GM21360 (cell line): Measurements from ENCODE around the gene TFAM.
A peak's percentile ranks its signal among the peaks of the same experiment; 100 is the strongest.
"Not testable (repeated sequence)": the region's sequence is repeated elsewhere in the genome, so short reads cannot be mapped to it uniquely, and the experiment has no call there.

Experiments
- ATAC-seq: cut with Tn5 transposase; IDR thresholded peaks from one replicate; pipeline ENCODE4 v1.9.1; 2021; ENCODE audit warnings: mild to moderate bottlenecking, moderate library complexity; ENCODE audit not compliant: unreplicated experiment

TFAM gene

DNA sequence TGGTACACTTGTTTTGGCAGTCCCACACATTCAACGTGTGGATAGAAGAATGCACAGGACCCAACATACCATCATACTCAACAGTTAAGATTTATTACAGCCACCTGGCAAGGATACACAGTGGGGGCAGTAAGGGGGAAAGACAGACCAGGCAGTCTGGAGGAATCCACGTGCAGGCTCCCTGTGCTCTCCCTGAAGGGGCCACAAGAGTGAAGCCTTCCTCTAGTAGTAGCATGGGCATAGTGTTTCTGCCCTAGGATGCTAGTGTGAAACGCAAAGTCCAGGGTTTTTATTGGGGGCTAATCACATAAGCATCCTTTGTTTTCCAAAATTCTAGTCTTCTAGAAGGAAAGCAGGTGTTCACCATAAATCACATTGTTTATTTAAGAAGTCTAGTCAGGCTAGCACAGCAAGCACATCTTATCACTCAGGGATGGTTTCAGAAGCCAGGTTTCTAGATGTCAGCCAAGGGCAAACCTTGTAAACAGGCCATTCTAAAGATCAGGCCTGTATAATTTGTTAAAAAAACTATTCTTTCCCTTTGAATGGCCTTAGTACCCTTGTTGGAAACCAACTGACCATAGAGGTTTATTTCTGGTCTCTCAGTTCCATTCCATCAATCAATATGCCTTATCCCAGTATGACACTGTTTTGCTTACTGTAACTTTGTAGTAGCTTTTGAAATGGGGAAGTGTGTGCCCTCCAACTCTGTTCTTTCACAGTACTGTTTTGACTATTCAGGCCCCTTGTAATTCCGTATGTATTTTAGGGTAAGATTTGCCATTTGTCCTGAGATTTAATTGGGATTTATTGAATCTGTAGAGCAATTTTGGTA lies 12.4 kb upstream of the TFAM start:
- ATAC-seq: peak; percentile 78

DNA sequence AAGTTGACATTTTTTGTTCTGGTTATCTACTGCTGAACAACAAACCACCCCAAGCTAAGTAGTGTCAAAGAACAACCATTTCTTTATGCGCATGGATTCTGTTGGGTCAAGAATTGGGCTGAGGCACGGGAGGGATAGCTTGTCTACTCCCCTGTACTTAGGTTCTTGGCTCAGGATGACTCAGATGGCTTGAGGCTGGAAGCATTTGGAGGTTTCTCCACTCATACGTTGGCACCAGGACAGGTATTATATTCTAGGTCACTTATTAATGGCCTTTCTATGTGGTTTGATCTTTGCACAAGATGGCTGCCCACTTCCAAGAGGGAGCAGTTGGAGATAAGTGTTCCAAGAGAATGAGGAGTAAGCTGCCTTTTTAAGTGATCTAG lies 11.8 kb upstream of the TFAM start:
- no peak for ATAC-seq

DNA sequence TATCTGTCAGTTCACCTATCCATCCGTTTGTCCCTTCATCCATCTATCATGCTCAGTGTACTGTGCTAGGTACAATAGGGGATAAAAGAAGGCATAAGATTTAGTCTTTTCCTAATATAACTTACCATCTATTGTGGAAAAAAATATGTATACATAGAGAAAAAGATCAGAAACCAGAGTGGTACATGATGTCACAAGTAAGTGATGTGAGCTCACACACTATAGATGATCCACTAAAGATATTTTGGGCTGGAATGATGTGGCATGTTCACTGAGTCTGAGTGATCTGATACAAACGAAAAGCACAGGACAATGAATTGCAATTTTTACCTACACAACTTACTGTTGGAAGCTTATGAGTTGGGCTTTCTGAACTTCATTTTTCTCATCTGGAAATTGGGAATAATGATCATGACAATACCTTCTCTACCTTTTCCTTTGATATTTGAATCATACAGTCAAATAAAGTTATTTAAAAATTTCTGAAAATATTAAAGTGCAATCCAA lies 2.7 kb upstream of the TFAM start:
- no peak for ATAC-seq

DNA sequence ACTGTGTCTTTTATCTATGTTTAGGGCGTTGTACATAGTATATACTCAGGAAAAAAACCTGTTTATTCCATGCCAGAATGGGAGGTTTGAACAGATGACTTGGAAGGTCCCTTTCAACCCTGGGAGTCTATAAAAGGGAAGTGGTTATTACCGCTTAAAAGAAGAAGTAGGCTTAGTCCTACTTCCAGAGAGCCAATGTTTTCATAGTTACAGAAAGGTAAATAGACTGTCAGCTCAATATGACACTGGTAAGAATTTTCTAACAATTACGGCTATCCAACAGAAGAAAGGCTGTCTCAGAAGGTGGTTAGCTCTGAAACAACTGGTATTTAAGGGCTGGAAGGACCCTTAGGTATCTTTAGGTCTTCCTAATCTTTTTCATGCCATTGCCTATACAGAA lies 1.1 kb upstream of the TFAM start:
- peak; percentile 60 for ATAC-seq

DNA sequence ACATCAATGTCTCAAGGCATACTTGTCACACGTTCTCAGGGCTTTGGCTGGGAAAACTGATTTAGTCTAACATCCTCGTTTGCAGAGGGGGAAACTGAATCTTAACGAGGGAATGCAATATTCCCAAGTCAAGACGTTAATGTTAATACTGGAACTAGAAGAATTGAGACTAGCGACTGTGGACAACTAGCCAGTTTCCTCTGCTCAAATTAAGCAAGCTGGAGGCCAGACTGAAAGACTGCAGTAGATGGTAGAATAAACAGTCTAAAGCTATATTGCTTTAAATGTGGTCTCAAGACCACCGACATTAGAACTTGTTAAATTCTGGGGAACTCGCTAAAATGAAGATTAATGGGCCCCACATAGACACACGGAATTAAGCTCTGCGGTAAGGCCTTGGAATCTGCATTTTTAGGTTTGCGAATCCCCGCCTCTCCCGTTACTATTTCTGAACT lies 639 bp upstream of the TFAM start:
- ATAC-seq: peak; percentile 0

DNA sequence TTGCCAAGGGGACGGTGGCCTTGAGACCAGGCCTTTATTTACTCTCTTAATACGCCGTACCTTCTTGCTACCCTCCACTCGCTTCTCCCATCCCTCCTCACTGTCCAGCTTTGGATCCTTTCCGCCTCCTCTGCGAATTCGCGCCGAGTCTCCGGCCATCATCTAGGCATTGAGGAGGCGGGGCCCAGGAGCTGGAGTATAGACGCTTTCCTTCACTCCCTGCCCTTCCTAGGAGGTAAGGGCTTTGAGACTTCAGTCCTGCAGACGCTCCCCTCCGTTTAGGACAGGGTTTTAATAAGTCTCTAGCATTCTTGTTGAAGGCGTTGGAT lies 538 bp downstream of the TFAM start:
- peak; percentile 7 for ATAC-seq

DNA sequence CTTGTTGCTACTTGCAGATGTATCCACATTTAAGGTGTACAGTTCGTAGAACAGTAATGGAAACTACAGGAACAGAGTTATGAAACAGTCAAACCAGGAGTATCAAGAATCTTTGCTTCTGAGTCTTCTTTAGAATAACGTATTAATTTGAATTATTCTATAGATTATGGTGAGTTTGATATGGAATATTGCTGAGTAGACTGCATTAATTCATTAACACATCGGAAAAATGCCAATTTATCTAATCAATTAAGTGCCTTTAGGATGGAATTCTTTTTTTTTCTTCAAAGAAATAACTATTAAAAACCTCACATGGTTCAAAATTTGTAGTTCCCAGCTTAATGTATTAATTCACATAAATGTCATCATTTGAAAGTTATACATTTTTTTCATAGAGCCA lies 3.8 kb downstream of the TFAM start:
- no peak for ATAC-seq

DNA sequence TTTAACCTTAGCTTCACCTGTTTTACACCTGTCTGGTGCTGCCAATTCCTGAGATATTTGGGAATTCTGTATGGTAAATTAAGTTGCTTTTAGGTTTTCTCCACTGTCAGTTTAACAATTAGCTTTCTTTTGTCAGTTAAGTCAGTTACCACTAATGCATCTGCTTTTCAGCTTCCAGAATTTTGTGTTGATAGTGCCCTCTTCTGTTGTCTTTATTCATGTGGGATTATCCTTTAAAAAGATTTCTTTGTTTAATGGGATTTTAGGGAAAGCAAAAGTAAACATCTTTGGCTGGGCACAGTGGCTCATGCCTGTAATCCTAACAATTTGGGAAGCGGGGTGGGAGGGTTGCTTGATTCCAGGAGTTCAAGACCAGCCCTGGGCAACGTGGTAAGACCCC lies 8.1 kb downstream of the TFAM start:
- no peak for ATAC-seq

DNA sequence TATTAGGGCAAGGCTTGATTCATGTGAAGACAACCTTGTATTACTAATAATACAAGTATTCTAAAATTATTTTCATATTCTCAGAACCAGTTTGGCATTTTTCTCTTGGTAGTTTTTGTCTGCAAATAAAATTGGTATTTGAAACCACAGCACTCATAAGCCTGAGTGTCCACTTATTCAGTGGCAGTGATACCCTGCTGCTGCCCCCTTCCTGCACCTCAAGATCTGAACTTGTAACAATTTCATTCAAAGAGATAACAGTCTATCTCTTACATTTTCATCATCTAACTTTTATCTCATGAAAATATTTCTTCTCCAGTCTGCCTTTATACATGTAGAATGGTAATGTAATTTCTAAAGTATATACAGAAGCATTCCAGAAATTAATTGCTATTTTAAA lies 9.3 kb downstream of the TFAM start:
- ATAC-seq: no peak

DNA sequence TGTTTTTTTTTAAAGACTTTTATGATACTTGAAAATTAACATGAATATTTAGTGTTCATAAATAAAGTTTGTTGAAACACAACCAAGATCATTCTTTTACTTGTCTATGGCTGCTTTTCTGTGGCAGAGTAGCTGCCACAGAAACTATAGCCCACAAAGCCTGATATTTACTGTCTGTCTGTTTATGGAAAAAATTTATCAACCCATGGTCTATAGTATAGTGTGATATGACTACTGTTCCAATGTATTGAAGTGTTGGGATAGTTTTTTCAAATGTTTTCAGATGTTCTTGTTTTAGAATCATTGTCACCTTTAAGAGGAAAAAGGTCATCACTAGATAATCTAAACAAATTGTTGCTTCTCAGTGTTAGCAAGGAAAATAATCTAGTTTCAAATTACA lies 10.8 kb downstream of the TFAM start:
- no peak for ATAC-seq

DNA sequence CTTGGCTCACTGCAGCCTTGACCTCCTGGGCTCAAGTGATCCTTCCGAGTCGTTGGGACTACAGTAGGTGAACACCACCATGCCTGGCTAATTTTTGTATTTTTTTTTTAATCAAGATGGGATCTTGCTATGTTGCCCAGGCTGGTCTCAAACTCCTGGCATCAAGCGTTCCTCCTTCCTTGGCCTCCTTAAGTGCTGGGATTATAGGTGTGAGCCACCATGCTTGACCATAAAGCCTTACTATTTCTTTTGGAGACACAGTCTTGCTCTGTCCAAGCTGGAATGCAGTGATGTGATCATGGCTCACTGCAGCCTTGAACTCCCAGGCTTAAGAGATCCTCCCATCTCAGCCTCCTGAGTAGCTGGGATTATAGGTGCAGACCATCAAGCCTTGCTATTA lies 12.6 kb downstream of the TFAM start:
- ATAC-seq: no peak

DNA sequence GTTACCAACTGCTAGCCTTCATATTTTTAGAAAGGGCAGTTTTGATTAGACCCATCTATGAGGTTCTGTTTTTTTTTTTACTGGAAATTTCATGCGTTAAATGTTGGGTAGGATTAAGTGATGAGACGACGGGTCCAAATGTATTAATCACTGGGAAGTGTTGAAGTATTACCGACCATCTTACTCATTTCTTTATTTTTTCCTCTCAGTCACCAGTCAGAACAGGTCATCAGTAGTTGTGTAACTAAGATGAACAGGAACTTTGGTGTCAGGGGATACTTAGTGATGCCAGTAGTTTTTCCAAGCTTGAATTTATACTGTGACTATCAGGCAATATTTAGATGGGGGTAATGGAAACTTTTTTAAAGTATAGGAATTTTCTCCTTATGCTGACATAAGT lies 14.2 kb downstream of the TFAM start:
- ATAC-seq: no peak

DNA sequence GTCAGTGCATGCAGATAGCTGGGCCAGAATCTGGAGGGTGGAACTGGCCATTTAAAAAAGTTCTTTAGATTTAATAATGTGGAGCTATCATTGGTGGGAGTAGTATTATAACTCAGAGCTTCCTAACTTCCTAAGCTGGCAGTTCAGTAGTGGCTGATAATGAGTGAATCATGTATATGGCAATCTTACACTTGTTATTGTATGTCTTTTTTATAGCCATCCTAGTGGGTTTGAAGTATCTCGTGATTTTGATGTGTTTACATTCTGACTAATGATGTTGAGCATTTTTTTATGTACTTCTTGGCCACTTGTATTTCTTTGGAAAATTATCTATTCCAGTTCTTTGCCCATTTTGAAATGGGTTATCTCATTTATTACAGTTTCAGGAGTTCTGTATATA lies 15.4 kb downstream of the TFAM start:
- ATAC-seq: no peak

DNA sequence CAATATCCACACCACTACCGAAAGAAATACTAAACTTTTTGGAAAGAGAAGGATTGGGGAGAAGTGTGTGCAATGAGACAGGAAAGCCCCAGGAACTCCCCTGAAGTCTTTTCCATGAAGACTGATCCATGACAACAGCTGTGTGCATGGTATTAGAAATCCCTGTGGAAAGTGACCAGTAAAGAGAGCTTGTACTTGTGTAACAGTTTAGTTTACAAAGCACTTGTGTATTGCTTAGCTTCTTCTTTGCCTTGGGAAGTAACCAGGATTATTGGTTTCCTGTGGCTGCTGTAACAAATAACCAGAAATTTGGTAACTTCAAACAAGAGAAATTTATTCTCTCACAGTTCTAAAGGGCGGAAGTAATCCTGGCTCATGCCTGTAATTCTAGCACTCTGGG lies 18.8 kb downstream of the TFAM start:
- ATAC-seq: no peak

DNA sequence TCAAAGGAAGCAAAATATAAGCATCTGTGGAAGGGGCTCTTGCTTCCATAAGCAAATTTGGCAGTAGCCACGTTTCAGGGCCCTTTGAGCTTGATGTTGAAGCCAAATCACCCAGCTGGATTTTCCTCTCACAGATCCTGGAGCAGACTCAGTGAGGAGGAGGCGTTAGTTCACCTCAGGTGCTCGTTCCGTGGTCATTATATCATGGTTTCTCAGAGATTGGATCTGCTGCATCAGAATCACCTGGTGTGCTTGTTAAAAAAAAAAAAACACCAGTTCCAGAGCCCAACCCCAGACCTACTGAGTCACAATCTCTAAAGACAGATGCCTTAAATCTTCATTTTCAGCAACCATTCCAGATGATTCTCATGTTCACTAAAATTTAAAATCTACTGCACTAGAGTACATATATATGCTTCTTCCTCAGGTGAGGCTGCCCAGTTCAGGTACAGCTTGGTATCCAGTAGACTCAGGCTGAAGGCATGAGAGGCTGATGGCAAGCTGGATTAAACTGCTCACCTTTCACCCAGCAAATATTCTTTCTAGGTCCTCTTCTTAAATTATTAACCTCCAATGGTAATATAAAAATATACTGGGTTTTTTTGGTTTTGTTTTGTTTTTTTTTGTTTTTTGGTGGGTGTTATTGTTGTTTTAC lies 24.9 kb downstream of the TFAM start:
- ATAC-seq: no peak

DNA sequence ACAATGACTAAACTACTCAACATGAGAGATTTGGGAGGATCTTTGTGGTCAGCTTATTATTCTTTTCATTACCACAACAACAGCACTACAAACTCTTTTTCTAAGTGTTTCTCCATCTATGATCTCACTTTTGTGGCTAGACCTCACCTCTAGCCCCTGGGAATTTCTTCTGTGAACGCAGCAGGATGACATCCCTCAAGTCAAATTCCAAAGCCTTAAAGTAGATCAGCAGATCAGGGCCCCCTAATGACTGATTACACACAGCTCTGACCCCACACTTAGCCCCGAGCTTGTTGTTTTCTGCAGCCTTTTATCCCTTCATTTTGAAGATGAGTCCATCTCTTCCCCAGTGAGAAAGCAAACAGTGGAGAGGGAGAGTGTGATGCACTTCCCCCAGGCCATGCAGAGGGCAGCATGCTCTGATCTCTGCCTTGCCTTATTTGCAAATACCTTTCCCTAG lies 27.3 kb downstream of the TFAM start:
- ATAC-seq: no peak

DNA sequence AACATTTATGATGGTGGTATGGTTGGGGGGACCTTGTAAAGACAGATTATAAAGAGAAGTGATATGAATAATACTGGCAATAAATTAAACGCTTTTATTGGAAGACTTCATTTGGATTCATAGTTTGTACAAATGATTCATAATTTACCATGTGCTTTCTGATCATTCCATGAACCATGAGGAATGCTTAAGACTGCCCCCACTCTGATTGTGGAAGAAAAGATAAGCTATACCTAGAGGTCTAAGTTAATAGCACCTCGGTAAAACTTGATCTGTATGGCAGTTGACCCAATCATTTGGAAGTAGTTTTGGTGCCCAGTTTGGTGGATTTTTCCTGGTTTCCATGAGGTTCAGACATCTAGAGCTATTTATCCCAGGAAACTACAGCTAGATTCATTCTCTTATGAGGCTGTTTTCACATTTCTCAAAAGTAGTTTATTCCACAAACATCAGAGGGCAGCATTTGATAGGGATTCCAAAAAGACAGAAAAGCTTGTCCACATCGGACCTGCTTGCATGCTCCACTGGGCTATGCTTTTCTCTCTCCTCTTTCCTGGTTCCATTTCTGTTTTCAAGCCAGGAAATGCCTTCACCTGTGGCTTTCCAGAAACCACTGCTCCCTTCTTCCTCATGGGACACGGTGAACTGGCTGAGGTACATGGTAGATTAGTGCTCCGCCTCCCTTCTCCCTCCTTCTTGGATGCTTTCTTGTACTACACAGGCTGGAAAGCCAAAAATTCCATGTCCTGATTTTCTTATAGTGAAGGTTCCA lies 29.2 kb downstream of the TFAM start:
- ATAC-seq: no peak

DNA sequence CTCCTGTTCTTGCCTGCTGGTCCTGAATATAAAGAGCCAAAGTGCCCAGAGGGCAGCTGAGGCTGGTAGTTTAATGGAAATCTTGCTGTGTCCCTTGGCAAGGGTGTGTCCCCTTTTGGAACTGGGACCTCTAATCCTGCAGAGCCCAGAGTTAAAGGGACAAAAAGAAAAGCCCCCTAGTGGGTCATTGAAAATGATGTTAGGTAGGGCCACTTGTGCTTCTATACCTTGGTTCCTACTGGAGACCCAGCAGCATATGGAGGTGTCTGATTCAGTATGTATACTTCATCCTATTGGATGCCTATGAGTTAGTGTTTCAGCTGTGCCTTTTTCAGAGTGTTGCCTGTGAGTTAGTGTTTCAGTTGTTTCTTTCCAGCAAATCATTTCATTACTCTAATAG lies 30.5 kb downstream of the TFAM start:
- ATAC-seq: no peak

DNA sequence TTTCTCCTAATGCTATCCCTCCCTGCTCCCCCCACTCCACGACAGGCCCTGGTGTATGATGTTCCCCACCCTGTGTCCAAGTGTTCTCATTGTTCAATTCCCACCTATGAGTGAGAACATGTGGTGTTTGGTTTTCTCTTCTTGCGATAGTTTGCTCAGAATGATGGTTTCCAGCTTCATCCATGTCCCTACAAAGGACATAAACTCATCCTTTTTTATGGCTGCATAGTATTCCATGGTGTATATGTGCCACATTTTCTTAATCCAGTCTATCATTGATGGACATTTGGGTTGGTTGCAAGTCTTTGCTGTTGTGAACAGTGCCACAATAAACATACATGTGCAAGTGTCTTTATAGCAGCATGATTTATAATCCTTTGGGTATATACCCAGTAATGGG lies 32.7 kb downstream of the TFAM start:
- not testable (repeated sequence) for ATAC-seq

DNA sequence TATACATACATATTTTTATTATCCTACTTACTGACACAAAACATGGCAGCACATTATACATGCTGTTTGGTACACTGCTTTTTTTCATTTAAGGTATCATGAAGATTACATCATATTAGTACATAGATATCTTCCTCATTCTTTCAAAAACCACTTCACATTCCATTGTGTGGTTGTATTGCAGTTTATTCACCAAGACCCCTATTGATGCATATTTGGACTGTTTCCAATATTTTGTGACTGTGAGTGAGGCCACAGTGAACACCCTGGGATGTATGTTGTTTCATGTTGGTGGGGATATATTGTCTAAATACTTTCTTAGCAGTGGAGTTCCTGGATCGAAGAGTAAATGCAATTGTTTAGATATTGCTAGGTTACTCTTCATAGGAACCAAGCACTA lies 39.0 kb downstream of the TFAM start:
- no peak for ATAC-seq

DNA sequence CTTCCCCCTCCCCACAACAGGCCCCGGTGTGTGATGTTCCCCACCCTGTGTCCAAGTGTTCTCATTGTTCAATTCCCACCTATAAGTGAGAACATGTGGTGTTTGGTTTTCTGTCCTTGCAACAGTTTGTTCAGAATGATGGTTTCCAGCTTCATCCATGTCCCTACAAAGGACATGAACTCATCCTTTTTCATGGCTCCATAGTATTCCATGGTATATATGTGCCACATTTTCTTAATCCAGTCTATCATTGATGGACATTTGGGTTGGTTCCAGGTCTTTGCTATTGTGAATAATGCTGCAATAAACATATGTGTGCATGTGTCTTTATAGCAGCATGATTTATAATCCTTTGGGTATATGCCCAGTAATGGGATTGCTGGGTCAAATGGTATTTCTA lies 43.2 kb downstream of the TFAM start:
- not testable (repeated sequence) for ATAC-seq

DNA sequence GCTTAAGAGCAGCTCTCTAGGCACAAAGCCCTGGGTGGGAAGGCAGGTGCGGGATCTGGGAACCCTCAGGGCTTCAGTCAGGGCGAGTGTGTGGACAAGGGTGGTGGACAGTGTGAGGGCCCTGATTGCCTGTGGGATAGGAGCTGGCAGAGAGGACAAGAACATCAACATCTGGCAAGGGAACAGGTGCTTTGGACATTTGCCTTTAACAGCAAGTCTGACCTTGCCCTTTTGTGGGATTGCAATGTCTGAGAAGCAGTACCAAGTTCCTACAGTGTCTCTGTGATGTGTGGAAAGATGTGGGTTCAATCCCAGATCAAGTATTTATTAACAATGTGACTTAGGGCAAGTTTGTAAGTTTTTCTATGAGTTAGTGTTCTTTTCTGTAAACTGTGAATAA lies 46.7 kb downstream of the TFAM start:
- no peak for ATAC-seq
